ENCODE results near the gene OTOA. TPM values are rescaled to one million over a fixed set of nuclear protein-coding genes. Genes with fewer than 3 reads are reported as not detected.
"Not testable (repeated sequence)": the region's sequence is repeated elsewhere in the genome, so short reads cannot be mapped to it uniquely, and the experiment has no call there.

The OTOA gene
- total RNA-seq, 1 experiment from 2014 or later, result not detected

DNA sequence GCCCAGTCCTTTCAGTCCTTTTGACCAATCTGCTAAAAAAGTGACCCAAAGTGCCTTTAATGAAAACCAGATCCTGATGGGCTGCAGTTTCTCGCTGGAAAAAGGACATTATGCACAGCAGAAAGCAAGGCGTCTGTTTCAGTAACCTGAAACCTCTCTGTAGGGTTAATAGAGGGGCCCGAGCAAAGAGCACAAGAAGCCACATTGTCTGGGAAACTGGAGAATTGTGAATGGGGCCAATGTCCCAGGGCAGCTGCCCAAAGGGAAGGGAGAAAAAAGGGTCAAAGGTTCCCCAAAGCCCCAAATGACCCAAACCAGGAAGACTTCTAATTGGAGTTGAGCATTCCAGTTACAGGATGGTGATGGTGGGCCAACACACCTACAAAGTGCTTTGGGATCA is 3.0 kb downstream of the OTOA start:
- no peaks in the 10 kb centered on the region for H3K36me3 ChIP-seq
- H3K4me3 ChIP-seq, result no peak overlapping the region
- H3K4me1 ChIP-seq (replicated peaks), result no peaks in the 10 kb centered on the region
- H3K9me3 ChIP-seq (replicated peaks), result no peaks in the 10 kb centered on the region
- peaks cover 28% of the 10 kb centered on the region for H3K27me3 ChIP-seq (replicated peaks)
- no peak overlapping the region for H3K27ac ChIP-seq
- no peak for DNase-seq (ENCODE audit: low read depth in 1 of 2, low spot score in 2 of 2)

DNA sequence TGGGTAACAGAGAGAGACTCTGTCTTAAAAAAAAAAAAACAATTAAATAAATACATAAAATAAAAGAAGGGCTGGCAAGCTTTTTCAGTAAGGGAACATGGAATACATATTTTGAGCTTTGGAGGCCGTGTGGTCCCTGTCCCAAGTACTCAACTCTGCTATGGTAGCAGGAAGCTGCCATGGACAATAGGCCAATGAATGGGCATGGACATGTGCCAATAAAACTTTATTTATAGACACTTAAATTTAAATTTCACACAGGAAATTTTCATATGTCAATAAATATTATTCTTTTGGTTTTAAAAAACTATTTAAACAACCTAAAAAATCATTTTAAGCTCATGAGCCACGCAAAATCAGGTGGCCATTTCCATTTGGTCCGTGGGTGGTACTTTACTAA is 3.8 kb downstream of the OTOA start:
- no peaks in the 10 kb centered on the region for H3K36me3 ChIP-seq
- DNase-seq (ENCODE audit: low read depth in 1 of 2, low spot score in 2 of 2), result no peak

DNA sequence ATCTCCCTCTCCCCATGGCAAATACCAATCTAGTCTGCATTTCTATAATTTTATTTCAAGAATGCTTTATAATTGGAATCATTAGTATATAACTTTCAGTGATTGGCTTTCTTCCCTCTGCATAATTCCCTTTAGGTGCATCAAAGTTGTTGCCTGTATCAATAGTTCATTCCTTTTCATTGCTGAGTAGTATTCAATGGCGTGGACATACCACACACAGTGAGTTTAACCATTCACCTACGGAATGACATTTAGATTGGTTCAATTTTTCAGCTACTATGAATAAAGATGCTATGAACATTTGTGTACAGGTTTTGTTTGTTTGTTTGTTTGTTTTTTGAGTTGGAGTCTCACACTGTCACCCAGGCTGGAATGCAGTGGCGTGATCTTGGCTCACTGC is 9.7 kb downstream of the OTOA start:
- Histone ChIP-seq H3K36me3 (no peaks in the 10 kb centered on the region), H3K27me3 (replicated peaks) (peaks cover 12% of the 10 kb centered on the region; the same call in 1 of the 2 replicates), H3K9me3 (replicated peaks) (no peaks in the 10 kb centered on the region; the same call in 1 of the 2 replicates), H3K4me3 (no peak overlapping the region), H3K4me1 (replicated peaks) (no peaks in the 10 kb centered on the region), H3K27ac (no peak overlapping the region)
- DNase-seq (ENCODE audit: low read depth in 1 of 2, low spot score in 2 of 2), result no peak

More for the DNA sequence above, 3.8 kb downstream of the OTOA start:
- H3K27ac ChIP-seq, result no peak overlapping the region
- no peaks in the 10 kb centered on the region for H3K4me1 ChIP-seq (replicated peaks)
- H3K27me3 ChIP-seq (replicated peaks), result peaks cover 28% of the 10 kb centered on the region
- H3K9me3 ChIP-seq (replicated peaks), result no peaks in the 10 kb centered on the region
- H3K4me3 ChIP-seq, result no peak overlapping the region

DNA sequence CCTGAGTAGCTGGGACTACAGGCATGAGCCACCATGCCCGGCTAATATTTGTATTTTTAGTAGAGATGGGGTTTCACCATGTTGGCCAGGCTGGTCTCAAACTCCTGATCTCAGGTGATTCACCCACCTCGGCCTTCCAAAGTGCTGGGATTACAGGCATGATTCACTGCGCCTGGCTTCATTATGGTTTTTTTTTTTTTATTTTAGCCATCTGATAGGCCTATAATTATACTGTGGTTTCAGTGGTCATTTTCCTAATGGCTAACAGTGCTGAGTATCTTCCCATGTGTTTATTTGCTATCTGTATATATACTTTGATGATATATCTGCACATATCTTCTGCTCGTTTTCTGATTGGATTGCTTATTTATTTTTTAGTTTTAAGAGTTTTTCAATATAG is 10.7 kb downstream of the OTOA start:
- not testable (repeated sequence) for H3K4me1 ChIP-seq (replicated peaks); H3K36me3 ChIP-seq; H3K4me3 ChIP-seq; DNase-seq (ENCODE audit: low read depth in 1 of 2, low spot score in 2 of 2); H3K27ac ChIP-seq; H3K9me3 ChIP-seq (replicated peaks)
- H3K27me3 ChIP-seq (replicated peaks), result peaks cover 17% of the 10 kb centered on the region; the same call in 1 of the 2 replicates

DNA sequence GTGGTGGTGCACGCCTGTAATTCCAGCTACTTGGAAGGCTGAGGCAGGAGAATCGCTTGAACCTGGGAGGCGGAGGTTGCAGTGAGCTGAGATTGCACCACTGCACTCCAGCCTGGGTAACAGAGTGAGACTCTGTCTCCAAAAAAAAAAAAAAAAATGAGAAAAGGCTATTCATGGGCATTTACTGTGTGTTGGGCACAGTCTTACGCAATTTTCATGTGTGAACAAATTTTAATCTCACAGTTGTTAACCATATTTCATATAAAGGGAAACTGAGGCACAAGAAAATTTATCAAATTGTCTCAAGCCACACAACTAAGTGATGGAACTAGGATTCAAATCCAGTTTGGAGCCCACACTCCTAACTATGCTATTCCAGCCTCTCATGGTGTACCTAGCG is 16.9 kb downstream of the OTOA start:
- not testable (repeated sequence) for H3K9me3 ChIP-seq (replicated peaks); DNase-seq (ENCODE audit: low read depth in 1 of 2, low spot score in 2 of 2); H3K4me3 ChIP-seq; H3K4me1 ChIP-seq (replicated peaks); H3K36me3 ChIP-seq; H3K27ac ChIP-seq; H3K27me3 ChIP-seq (replicated peaks)

DNA sequence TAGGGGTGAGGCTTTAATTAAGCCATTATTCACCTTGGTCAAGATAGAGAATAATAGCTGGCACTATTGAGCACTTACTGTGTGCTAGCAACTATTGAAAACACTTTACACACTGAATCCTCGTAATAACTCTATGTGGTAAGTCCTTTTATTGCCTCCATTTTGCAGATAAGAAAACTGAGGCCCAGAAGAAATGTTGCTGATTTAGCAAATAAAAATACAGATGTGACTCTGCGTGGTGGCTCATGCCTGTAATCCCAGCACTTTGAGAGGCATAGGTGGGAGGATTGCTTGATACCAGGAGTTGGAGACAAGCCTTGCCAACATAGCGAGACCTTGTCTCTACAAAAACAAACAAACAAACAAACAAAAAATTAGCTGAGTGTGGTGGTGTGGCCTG is 19.4 kb downstream of the OTOA start:
- DNase-seq (ENCODE audit: low read depth in 1 of 2, low spot score in 2 of 2), result no peak
- Histone ChIP-seq H3K27ac (no peak overlapping the region), H3K4me1 (replicated peaks) (no peaks in the 10 kb centered on the region), H3K4me3 (no peak overlapping the region), H3K36me3 (no peaks in the 10 kb centered on the region), H3K9me3 (replicated peaks) (no peaks in the 10 kb centered on the region), H3K27me3 (replicated peaks) (peaks cover 7% of the 10 kb centered on the region)

DNA sequence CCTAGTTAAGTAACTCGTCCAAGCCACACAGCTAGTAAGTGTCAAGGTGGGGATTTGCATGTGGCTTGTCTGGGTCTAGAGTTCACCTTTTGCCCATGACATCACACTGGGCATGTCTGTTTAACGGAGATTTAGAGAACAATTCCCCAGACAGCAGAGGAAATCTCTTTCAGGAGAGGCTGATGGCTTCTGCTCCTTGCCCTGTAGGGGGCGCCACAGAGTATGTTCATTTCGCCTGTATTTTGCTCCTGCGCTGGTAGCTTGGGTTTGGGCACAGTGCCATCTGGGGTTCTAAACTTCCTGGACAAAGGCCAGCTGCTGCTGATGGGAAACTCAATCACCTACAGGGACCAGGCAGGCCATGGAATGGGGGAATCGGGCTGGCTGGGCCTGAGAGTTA is 20.4 kb downstream of the OTOA start:
- H3K4me3 ChIP-seq, result no peak overlapping the region
- no peaks in the 10 kb centered on the region for H3K9me3 ChIP-seq (replicated peaks)
- no peaks in the 10 kb centered on the region for H3K4me1 ChIP-seq (replicated peaks)
- no peaks in the 10 kb centered on the region for H3K36me3 ChIP-seq
- H3K27me3 ChIP-seq (replicated peaks), result no peaks in the 10 kb centered on the region; the same call in 1 of the 2 replicates
- H3K27ac ChIP-seq, result no peak overlapping the region
- no peak for DNase-seq (ENCODE audit: low read depth in 1 of 2, low spot score in 2 of 2)

DNA sequence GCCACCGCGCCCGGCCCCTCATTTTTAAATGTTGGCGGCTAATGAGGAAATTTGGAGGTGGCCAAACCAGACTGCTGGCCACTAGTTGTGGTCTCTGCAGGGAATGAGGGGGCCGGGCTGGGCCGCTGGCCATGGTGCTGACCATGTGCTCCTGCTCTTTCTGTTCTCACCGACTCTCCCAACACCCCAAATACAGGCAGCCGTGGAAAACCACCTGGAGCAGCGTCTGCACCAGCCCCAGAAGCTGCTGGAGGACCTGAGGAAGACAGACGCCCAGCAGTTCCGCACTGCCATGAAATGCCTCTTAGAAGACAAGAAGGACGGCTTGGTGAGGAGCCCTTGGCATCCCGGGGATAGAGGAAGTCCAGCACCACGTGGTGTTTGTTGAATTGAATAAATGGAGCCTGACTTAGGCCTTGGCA is 21.3 kb downstream of the OTOA start:
- no peak for DNase-seq (ENCODE audit: low read depth in 1 of 2, low spot score in 2 of 2)
- no peaks in the 10 kb centered on the region for H3K36me3 ChIP-seq
- no peak overlapping the region for H3K27ac ChIP-seq
- H3K9me3 ChIP-seq (replicated peaks), result no peaks in the 10 kb centered on the region
- no peak overlapping the region for H3K4me3 ChIP-seq
- H3K27me3 ChIP-seq (replicated peaks), result no peaks in the 10 kb centered on the region; the same call in 1 of the 2 replicates
- H3K4me1 ChIP-seq (replicated peaks), result no peaks in the 10 kb centered on the region

DNA sequence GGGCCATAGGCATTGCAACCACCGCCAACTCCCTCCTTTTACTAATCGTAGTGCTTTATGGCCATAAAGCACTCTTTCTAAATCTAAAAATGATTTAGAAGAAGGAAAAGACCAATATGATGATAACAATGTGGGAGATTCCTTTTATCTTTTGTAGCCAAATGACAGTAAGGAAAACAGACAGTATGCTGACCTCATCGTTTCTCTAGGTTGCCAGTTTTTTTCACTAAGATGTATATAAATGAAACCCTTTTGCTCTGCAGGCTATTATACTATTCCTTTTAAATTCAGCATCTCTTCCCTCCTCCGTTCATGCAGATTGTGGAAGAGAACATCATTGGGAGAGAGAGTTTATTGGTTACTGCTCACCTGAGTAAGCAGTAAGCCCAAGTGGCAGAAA is 25.3 kb downstream of the OTOA start:
- Histone ChIP-seq H3K4me1 (replicated peaks) (no peaks in the 10 kb centered on the region), H3K27ac (no peak overlapping the region), H3K27me3 (replicated peaks) (no peaks in the 10 kb centered on the region; the same call in 1 of the 2 replicates), H3K9me3 (replicated peaks) (no peaks in the 10 kb centered on the region), H3K36me3 (no peaks in the 10 kb centered on the region), H3K4me3 (no peak overlapping the region)
- no peak for DNase-seq (ENCODE audit: low read depth in 1 of 2, low spot score in 2 of 2)

DNA sequence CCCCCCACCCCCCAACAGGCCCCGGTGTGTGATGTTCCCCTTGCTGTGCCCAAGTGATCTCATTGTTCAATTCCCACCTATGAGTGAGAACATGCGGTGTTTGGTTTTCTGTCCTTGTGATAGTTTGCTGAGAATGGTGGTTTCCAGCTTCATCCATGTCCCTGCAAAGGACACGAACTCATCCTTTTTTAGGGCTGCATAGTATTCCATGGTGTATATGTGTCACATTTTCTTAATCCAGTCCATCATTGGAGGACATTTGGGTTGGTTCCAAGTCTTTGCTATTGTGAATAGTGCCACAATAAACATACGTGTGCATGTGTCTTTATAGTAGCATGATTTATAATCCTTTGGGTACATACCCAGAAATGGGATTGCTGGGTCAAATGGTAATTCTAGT is 27.2 kb downstream of the OTOA start:
- H3K4me1 ChIP-seq (replicated peaks); H3K27ac ChIP-seq; H3K27me3 ChIP-seq (replicated peaks); H3K4me3 ChIP-seq; H3K9me3 ChIP-seq (replicated peaks); H3K36me3 ChIP-seq; DNase-seq (ENCODE audit: low read depth in 1 of 2, low spot score in 2 of 2): not testable (repeated sequence)

DNA sequence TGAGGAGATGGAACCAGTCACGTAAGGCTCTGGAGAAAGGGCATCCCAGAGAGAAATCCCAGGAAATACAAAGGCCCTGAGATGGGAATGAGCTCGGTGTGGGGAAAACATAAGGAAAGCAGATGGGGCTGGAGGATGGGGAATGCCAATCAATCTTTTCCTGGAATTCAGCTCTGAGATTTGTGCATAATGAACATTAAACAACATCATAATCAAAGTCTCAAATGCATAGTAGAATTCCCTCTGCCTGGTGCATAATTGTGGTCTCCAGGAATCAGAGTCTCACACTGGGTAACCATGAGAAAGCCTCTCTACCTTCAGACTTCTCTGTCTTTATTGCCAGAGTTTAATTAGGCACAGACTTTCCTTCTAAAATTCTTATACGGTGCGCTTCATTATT is 30.8 kb downstream of the OTOA start:
- Histone ChIP-seq H3K9me3 (replicated peaks) (no peaks in the 10 kb centered on the region), H3K27me3 (replicated peaks) (peaks cover 5% of the 10 kb centered on the region; the same call in 1 of the 2 replicates), H3K4me3 (no peak overlapping the region), H3K4me1 (replicated peaks) (no peaks in the 10 kb centered on the region), H3K27ac (no peak overlapping the region), H3K36me3 (no peaks in the 10 kb centered on the region)
- DNase-seq (ENCODE audit: low read depth in 1 of 2, low spot score in 2 of 2), result no peak

DNA sequence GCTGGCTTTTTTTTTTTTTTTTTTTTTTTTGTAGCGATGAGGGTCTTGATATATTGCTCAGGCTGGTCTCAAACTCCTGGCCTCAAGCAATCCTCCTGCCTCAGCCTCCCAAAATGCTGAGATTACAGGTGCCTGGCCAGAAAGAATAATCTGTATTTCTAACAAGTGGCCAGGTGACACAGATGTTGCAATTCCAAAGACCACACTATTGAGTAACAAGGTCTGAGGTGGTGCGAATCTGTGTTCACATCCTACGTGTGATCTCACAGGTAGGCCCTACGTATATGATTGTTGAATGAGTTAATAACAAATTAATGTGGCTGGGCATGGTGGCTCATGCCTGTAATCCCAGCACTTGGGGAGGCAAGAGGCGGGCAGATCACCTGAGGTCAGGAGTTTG is 33.3 kb downstream of the OTOA start:
- Histone ChIP-seq H3K4me3 (no peak overlapping the region), H3K9me3 (replicated peaks) (no peaks in the 10 kb centered on the region), H3K27ac (no peak overlapping the region), H3K4me1 (replicated peaks) (no peaks in the 10 kb centered on the region), H3K27me3 (replicated peaks) (peaks cover 5% of the 10 kb centered on the region; the same call in 1 of the 2 replicates), H3K36me3 (no peaks in the 10 kb centered on the region)
- DNase-seq (ENCODE audit: low read depth in 1 of 2, low spot score in 2 of 2), result no peak

DNA sequence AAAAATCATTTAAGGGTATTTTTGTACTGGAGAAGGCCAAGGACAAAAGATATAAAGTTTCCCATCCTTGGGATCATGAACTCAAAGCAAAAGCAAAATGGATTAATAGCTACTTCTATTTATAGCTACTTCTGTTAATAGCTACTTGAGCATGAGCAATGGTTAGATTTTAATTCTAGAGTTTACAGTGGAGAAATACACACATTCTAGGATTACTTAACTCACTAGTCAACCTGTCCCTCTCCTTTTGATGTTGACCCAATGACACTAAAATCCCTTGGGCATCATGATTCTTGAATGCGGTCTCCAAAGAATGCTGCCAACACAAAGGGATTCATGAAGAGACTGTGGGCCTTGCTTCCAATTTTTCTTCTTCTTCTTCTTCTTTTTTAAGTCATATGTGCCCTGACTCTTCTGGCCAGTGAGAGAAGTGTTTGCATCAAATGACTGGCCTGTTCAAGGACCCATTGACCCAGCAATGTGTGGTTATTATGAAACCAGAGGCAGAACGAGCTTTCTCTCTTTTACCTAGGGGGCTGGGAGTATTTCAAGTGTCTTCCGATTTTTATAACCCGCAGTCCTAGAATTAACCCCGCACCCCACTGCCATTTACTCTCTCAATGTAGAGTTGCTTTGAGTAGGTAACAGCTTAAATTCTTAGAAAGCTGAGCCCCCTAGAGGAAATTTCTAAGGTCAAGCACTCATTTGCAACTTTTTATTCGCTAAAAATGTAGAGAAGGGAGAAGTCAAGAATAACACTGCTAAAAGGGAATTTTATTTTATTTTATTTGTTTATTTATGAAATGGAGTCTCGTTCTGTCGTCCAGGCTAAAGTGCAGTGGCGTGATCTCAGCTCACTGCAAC is 34.6 kb downstream of the OTOA start:
- Histone ChIP-seq H3K27ac (no peak overlapping the region), H3K36me3 (no peaks in the 10 kb centered on the region), H3K4me3 (no peak overlapping the region), H3K9me3 (replicated peaks) (no peaks in the 10 kb centered on the region), H3K27me3 (replicated peaks) (peaks cover 5% of the 10 kb centered on the region; the same call in 1 of the 2 replicates), H3K4me1 (replicated peaks) (no peaks in the 10 kb centered on the region)
- DNase-seq (ENCODE audit: low read depth in 1 of 2, low spot score in 2 of 2), result no peak

DNA sequence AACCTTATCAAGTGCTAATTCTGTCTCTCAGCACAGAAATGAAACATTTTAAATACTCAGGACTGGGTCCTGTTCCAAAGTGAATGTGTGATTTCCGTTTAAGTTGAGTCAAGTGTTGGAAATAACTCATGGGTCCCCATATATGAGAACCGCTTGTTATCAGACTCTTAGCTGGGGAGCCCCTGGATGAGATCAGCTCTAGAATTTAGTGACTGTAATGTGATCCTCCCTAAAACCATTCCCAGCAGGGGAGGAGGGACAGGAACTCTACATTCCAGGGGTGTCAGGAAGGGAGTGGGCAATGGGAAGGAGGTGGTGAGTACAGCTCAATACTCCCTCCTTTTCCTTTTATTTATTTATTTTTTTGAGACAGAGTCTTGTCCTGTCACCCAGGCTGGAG is 37.5 kb downstream of the OTOA start:
- Histone ChIP-seq H3K4me1 (replicated peaks) (no peaks in the 10 kb centered on the region), H3K27ac (no peak overlapping the region), H3K36me3 (no peaks in the 10 kb centered on the region), H3K4me3 (no peak overlapping the region), H3K27me3 (replicated peaks) (peaks cover 5% of the 10 kb centered on the region; the same call in 1 of the 2 replicates), H3K9me3 (replicated peaks) (no peaks in the 10 kb centered on the region)
- no peak for DNase-seq (ENCODE audit: low read depth in 1 of 2, low spot score in 2 of 2)

Data from SJSA1 (cell line).